ENCODE measurements around the gene CTSD. TPM values are rescaled to one million over a fixed set of nuclear protein-coding genes. Genes with fewer than 3 reads are reported as not detected.

CTSD gene
- polyA plus RNA-seq, 2 of the 4 experiments (the other 2 are of a cell fraction) = 74.0 to 310 TPM

- ATAC-seq (no peak), FAIRE-seq (no peak), DNase-seq (ENCODE audit: low read depth in 1 of 2, low spot score in 1 of 2) (no peak)
- Histone ChIP-seq H3K4me3 (no peak overlapping the region), H3K27ac (no peak overlapping the region), H3K4me1 (no peaks in the 10 kb centered on the region), H3K9me3 (no peaks in the 10 kb centered on the region), H3K4me2 (no peak overlapping the region)
- WGBS (ENCODE audit: missing lambda C conversion rate) = 76% methylated on average over 11 of the region's 20 CpGs
- CTCF ChIA-PET = interaction anchor here (0.7 to 7.6 kb wide), 7 partner anchors 8 to 110 kb away, joined by 3 to 58 read pairs (median 5); no protein-coding TSS in a partner anchor
- TF ChIP-seq HDAC2 (IDR thresholded peaks at IDR 0.05) = no peak
- no peak for TF ChIP-seq MYC (IDR thresholded peaks at IDR 0.05; ENCODE audit: borderline replicate concordance, low read length)
- TF ChIP-seq SREBF2 (IDR thresholded peaks at IDR 0.05) = no peak
- TF ChIP-seq KDM1A (IDR thresholded peaks at IDR 0.05; ENCODE audit: low read depth) = no peak
- no peak for TF ChIP-seq REST (IDR thresholded peaks at IDR 0.05)
- no peak for TF ChIP-seq CBX8 (IDR thresholded peaks at IDR 0.05)
- no peak for TF ChIP-seq HEYL (CRISPR knock-in tag; IDR thresholded peaks at IDR 0.05)
- no peak for TF ChIP-seq RAD21 (conservative IDR thresholded peaks at IDR 0.05 in 1 of 2, IDR thresholded peaks at IDR 0.05 in 1 of 2)
- POLR2A ChIA-PET = no interaction called here
Observed at GRCh38 chr11:1803246-1803645, 39.5 kb upstream of the CTSD start.

DNA sequence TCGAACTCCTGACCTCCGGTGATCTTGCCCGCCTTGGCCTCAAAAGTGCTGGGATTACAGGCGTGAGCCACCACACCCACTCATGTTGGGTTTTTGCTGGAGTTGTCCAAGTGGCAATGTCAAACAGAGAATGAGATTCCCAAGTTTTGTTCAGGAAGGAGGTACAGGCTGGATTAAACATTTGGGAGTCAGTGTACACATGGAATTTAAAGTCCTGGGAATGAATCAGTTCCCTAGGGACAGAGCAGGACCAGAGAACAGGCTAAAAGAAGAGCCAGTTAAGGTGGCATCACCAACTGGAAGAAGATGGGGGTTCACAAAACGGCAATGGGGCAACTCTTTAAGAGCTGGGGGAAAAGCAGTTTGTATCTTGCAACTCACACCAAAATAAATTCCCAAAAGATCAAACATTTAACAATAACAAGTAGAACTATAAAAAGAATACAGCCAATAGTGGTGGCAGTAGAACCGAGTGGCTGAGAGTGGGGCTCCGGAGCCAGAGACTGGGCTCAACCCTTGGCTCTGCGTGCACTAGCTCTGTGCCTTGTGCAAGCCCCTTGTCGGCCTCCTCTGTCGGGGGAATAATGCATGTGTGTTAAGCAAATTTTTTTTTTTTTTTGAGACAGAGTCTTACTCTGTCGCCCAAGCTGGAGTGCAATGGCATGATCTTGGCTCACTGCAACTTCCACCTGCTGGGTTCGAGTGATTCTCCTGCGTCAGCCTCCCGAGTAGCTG lies 33.8 kb upstream of the CTSD start:
- ATAC-seq = no peak
- H3K9me3 ChIP-seq = no peaks in the 10 kb centered on the region
- no peak for DNase-seq (ENCODE audit: low read depth in 1 of 2, low spot score in 1 of 2)
- H3K4me3 ChIP-seq = no peak overlapping the region
- no peak overlapping the region for H3K27ac ChIP-seq
- TF ChIP-seq RFX5 (IDR thresholded peaks at IDR 0.05) (no peak), MAFK (IDR thresholded peaks at IDR 0.05; ENCODE audit: partially characterized antibody) (no peak), CEBPB (IDR thresholded peaks at IDR 0.05) (no peak), CBX8 (IDR thresholded peaks at IDR 0.05) (no peak), HOXB13 (CRISPR knock-in tag; IDR thresholded peaks at IDR 0.05; ENCODE audit: low read depth) (no peak), FOSL2 (IDR thresholded peaks at IDR 0.05) (no peak), FOSL2 (CRISPR knock-in tag; IDR thresholded peaks at IDR 0.05) (no peak), CBX2 (IDR thresholded peaks at IDR 0.05; ENCODE audit: borderline replicate concordance, low read depth) (no peak), EHF (CRISPR knock-in tag; IDR thresholded peaks at IDR 0.05) (no peak), E2F6 (IDR thresholded peaks at IDR 0.05; ENCODE audit: borderline replicate concordance, low read depth) (no peak), SREBF2 (IDR thresholded peaks at IDR 0.05) (no peak), FOXS1 (CRISPR knock-in tag; IDR thresholded peaks at IDR 0.05) (no peak), CHD2 (IDR thresholded peaks at IDR 0.05; ENCODE audit: low read length, partially characterized antibody) (no peak), KDM5A (IDR thresholded peaks at IDR 0.05) (no peak), USF2 (IDR thresholded peaks at IDR 0.05) (no peak), HEYL (CRISPR knock-in tag; IDR thresholded peaks at IDR 0.05) (no peak), MYC (IDR thresholded peaks at IDR 0.05; ENCODE audit: borderline replicate concordance, low read length) (no peak)
- TF ChIP-seq, protein P1, sequence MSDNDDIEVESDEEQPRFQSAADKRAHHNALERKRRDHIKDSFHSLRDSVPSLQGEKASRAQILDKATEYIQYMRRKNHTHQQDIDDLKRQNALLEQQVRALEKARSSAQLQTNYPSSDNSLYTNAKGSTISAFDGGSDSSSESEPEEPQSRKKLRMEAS (IDR thresholded peaks at IDR 0.05) = no peak
- ChIA-PET CTCF (interaction anchor here (0.6 to 3.3 kb wide), 11 partner anchors 10 to 870 kb away, joined by 3 to 16 read pairs (median 4); no protein-coding TSS in a partner anchor), POLR2A (no interaction called here)
- WGBS (ENCODE audit: missing lambda C conversion rate) = 81% methylated on average over 14 of the region's 14 CpGs
- H3K4me1 ChIP-seq = no peaks in the 10 kb centered on the region
- no peak overlapping the region for H3K4me2 ChIP-seq
- no peak for FAIRE-seq

Data from A549 (cell line).